Tibial nerve (tissue), 4 donors: Measurements from ENCODE around the gene NUDT7.

Experiments used
- EP300 ChIP-seq, 2 donors: sonication (generic); formaldehyde crosslinking; IDR thresholded peaks; one replicate each; pipeline ENCODE4 v1.6.1; 2017; ENCODE audit warnings: antibody characterized with exemption in 2 of 2, mild to moderate bottlenecking in 1 of 2
- POLR2A ChIP-seq, 2 donors: fragments of 450-650 bp; IDR thresholded peaks; one replicate each; pipeline ENCODE4 v1.6.1; 2017; ENCODE audit warnings: antibody characterized with exemption in 2 of 2, mild to moderate bottlenecking in 2 of 2, moderate library complexity in 2 of 2
- TF ChIP-seq, protein P1 (sequence below), 5 experiments: fragments of 200-600 bp in 3 of 5; fragments of 450-650 bp in 2 of 5; sonication (generic) in 3 of 5; IDR thresholded peaks; one replicate each; pipeline ENCODE4 v1.5.1; 2016 to 2019; ENCODE audit warnings: antibody characterized with exemption in 5 of 5, mild to moderate bottlenecking in 3 of 5, moderate library complexity in 2 of 5

DNA sequence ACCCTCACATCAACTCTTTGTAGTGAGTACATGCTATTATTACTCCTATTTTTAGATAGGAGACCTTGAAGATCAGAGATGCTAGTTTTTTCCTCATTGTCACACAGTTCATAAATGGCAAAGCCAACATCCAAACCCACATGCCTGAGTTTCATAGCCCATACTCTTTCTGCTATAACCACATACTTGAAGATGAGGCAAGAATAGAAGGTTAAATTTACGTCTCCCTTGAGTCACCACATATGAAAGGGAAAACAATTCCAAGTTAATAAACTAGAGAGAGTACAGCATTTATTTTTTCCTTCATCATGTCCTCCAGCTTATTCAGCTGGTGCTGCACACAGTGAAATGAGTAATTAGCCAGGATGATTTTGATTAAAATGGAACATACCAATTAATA, 23.7 kb downstream of the NUDT7 start:
- TF ChIP-seq, protein P1, sequence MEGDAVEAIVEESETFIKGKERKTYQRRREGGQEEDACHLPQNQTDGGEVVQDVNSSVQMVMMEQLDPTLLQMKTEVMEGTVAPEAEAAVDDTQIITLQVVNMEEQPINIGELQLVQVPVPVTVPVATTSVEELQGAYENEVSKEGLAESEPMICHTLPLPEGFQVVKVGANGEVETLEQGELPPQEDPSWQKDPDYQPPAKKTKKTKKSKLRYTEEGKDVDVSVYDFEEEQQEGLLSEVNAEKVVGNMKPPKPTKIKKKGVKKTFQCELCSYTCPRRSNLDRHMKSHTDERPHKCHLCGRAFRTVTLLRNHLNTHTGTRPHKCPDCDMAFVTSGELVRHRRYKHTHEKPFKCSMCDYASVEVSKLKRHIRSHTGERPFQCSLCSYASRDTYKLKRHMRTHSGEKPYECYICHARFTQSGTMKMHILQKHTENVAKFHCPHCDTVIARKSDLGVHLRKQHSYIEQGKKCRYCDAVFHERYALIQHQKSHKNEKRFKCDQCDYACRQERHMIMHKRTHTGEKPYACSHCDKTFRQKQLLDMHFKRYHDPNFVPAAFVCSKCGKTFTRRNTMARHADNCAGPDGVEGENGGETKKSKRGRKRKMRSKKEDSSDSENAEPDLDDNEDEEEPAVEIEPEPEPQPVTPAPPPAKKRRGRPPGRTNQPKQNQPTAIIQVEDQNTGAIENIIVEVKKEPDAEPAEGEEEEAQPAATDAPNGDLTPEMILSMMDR (IDR thresholded peaks at IDR 0.05): no peak
- TF ChIP-seq POLR2A (IDR thresholded peaks at IDR 0.05) (no peak), EP300 (IDR thresholded peaks at IDR 0.05) (no peak)
